ENCODE data around the gene TMEM242.

GRCh38 chr6:157293780-157294179, 29.5 kb downstream of the TMEM242 start:
- TF ChIP-seq EZH2 (IDR thresholded peaks at IDR 0.05; ENCODE audit: insufficient read depth, low read length) (no peak), CTCF (IDR thresholded peaks at IDR 0.05; ENCODE audit: insufficient read depth, low read depth, low read length) (no peak)

Measured in astrocyte (in vitro differentiated cells and primary cell).